NCI-H2227 (cell line): ENCODE data around the gene ITGB1BP1.

ENCODE experiments used
- DNase-seq: peaks from one replicate; lab custom pipeline; 2025; ENCODE audit not compliant: unreplicated experiment; lab: John Stamatoyannopoulos, UW

Gene ITGB1BP1

DNA sequence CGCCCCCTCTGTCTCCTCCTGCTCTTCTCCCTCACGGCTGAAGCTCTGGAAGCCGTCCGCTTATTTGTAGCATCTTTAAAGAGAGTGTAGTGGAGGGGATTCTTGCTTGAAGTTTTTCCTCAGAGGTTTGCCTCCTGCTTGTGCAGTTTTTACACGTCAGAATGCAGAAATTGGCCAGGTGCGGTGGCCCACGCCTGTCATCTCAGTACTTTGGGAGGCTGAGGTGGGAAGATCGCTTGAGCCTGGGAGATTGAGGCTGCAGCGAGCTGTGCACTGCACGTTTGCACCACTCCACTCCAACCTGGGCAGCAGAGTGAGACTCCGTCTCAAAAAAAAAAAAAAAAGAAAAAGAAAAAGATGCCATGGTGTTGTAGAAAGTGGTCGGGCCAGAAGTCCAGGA is 69.0 kb downstream of the ITGB1BP1 start:
- DNase-seq, result no peak
